HG03469 (cell line): ENCODE data around the gene CD79B.
"Not testable (repeated sequence)": the region's sequence is repeated elsewhere in the genome, so short reads cannot be mapped to it uniquely, and the experiment has no call there.

Experiments used
- ATAC-seq: cut with Tn5 transposase; IDR thresholded peaks from one replicate; pipeline ENCODE4 v1.9.1; 2021; ENCODE audit warnings: mild to moderate bottlenecking, moderate library complexity, moderate number of reproducible peaks; ENCODE audit not compliant: unreplicated experiment

The CD79B gene

DNA sequence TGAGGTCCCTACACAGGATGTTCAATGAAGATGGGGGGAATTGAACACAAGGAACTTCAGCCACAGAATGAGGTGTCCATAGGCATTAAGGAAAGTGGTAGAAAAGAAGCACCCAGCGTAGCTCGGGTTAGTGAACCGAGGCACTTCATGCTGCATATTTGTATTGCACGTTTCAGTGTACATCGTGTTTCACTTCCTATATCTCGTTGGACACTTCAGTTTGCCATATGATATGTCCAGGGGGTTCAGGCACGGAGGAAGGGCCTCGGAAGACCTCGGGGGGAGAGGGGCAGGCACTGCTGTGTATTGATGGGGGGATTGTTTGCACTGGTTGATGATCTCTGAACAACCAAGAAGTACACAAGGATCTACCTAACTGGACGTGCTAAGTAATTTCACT is 16.4 kb downstream of the CD79B start:
- not testable (repeated sequence) for ATAC-seq

DNA sequence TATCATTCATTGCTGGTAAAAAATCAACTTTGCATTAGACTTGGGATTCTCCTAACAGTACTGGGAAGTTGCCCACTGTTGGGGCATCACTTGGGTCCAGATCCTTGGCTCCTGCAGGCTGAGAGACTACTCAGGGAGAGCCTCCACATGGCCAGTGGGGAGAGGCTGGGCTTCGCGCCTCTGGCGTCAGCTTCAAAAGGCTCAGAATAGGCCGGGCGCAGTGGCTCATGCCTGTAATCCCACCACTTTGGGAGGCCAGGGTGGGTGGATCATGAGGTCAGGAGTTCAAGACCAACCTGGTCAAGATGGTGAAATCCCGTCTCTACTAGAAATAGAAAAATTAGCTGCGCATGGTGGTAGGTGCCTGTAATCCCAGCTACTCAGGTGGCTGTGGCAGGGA is 17.7 kb downstream of the CD79B start:
- ATAC-seq, result no peak

DNA sequence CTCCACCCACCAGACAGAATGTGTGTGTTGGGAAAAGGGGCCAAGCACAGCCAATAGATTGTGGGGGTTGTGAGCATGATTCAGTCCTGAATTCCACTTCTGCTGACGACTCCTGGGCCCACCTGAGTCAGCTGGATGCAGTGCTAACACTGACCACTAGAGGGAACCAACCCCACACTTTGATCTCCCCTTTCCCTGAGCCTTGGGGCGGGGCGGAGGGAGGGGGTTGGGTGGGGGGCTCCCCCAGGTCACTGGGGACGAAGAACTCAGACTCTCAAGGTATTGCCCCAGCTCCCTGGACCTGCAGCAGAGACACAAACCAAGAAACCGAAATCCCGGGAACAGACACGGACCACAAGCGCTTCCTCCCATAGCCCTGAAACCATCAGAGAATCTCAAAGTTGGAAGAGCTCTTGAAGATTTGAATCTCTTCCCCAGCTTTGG is 20.5 kb downstream of the CD79B start:
- ATAC-seq, result no peak

DNA sequence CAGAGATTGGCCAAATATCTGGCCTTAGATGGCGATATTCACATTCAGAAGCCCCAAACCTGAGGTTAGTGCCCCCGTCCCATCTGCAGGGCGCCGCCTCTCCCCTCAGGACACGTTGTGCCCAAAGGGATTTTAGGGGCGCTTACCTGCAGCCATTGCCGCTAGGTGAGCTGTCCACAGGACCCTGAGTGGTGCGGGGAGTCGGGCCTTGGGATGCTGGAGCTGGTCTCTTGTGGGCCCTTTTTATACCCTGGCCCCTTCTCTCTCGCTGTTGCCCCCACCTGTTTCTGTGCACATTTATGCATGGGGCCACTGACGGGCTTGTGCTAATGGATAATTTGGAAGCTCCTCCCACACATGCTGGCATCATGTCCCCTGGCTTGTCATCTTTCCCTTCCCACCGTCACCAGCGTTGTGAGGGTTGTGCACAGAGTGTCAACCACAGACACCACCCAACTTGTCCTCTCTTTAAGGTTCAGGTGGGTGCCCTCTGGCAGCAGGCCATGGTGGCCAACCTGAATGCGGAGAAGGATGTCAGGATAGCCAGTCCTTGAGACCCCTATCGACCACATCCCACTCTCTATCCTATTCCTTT is 21.0 kb downstream of the CD79B start, which contains the start of gene CSHL1:
Gene CSHL1 (minus strand): TSS at position 218 of the 595 bp plus-strand sequence. CDS start 62 bp downstream, at position 156.
- ATAC-seq, result no peak

DNA sequence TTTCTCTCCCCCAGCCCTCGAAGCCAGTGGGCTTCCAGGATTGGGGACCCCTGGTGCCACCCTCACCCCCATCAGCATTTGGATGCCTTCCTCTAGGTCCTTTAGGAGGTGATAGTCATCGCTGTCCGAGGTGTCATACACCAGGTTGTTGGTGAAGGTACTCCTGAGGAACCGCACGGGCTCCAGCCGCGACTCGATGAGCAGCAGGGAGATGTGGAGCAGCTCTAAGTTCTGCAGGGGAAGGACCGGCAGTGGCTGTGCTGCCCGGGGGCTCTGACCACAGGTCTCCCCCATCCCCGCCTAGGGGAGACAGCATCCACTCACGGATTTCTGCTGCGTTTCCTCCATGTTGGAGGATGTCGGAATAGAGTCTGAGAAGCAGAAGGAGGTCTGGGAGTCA is 22.0 kb downstream of the CD79B start:
- no peak for ATAC-seq

DNA sequence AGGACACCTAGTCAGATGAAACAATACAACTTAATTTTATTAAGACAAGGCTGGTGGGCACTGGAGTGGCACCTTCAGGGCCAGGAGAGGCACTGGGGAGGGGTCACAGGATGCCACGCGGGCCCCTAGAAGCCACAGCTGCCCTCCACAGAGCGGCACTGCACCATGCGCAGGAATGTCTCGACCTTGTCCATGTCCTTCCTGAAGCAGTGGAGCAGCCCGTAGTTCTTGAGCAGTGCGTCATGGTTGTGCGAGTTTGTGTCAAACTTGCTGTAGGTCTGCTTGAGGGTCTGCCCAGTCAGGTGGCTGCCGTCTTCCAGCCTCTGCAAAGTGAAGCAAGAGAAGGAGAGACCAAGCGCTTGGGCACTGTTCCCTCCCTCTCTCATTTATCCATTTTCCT is 22.5 kb downstream of the CD79B start:
- not testable (repeated sequence) for ATAC-seq

DNA sequence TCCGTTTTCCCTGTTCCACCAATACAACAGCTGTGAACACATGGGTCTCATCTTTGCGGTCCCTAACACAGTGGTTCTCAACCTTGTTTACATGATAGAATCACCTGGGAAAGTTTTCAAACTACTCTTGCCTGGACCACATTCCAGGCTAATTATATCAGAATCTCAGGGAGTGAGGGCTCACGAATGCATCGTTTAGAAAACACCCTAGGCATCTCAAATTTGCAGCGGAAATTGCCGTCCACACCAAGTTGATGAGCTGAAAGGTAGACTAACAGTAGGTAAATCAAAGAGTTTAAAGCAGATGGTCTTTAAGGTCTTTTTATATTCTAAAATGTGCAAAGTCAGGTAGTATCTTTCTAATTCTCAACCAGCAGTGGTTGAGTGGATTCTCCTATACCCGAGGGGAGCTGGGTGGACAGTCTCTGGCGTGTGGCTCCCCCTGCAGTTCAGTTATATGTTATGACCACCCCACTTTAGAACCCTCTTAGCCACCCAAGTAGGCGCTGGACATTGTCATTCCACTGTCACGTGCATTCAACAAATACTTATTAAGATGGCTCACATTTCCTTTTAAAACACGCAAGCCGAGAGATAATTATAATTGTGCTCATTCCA is 24.9 kb downstream of the CD79B start:
- ATAC-seq, result not testable (repeated sequence)

DNA sequence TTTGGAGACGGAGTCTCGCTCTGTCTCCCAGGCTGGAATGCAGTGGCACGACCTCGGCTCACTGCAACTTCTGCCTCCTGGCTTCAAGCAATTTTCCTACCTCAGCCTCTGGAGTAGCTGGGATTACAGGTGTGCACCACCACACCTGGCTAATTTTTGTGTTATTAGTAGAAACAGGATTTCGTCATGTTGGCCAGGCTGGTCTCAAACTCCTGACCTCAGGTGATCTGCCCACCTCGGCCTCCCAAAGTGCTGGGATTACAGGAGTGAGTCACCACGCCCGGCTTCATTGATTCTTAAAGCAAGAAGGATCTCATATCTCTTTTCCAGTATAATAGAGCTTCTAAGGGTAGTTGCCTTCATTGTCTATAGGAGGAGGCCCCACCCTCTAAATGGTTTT is 27.3 kb downstream of the CD79B start:
- ATAC-seq, result not testable (repeated sequence)

DNA sequence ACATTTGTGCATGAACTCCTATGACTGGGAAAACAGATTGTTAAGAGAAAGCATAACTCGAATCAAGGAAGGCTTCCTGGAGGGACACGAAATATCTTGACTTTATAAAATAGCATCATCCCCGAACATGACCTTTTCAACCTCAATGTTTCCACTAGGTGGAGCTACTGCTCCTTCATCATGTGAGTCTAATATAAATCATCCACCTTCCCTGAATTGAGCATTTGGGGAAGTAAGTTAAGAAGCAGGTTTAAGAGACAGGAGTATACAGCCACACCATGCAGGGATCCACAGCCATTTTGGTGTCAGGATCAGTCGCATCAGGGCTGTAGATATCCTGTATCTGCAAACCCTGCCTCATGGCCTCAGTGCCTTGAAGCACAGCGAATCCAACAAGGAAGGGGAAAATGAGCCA is 28.3 kb downstream of the CD79B start:
- ATAC-seq, result not testable (repeated sequence)

DNA sequence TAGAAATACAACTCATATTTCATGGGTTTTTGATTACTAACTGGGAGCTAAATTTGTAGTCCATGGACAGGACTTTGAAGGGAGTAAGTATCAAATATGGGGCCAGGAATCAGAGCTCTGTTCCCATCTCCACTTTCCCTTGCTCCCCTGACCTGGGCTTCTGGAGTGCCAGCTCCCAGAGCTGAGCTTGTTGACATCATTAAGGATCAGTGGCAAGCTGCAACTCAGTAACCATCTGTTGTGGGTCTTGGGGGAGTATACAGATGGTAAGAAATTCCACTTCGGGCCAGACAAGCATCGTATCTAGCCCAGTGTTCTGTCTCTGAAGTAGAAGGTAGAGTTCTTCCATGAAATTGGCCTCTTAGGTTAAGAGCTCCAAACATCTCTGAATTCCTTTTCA is 30.2 kb downstream of the CD79B start:
- ATAC-seq, result not testable (repeated sequence)

DNA sequence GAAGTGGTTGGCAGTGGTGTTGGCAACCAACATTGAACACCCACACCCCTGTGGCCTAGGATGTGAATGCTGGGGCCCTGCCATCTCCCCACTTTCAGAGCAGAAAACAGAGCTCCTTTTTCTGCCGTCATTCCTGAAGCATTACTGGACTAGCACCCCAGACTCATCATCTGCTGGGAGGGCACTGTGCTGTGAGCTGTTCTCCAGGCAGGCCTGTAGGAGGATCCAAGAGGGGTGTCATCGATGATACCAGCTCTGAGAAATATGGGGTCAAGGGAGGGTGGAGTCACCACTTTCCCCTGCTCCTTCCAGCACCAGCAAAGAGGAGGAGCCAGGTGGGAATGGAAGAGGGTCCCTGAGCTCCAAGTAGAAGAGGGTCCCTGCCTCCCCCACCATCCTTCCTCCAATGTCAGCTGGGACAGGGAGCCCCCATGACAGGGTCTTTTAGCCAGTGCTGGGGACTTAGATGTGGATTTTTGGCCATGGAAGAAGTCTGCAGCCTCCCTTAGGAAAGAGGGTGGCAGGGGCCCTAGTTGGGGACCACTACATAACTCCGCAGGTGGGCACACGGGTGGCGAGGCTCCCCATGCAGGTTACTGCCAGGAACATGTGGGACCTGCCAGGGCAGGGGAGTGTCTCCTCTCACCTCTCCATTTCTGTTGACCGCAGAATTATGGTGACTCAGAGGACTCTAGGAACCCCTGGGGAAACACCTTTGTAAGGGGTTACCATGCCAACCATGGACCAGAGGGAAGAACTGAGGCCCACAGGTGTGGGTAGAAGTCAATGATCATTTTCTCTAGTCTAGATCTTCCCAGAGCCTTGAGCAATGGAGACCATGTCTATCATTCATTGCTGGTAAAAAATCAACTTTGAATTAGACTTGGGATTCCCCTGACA is 33.0 kb downstream of the CD79B start:
- not testable (repeated sequence) for ATAC-seq

DNA sequence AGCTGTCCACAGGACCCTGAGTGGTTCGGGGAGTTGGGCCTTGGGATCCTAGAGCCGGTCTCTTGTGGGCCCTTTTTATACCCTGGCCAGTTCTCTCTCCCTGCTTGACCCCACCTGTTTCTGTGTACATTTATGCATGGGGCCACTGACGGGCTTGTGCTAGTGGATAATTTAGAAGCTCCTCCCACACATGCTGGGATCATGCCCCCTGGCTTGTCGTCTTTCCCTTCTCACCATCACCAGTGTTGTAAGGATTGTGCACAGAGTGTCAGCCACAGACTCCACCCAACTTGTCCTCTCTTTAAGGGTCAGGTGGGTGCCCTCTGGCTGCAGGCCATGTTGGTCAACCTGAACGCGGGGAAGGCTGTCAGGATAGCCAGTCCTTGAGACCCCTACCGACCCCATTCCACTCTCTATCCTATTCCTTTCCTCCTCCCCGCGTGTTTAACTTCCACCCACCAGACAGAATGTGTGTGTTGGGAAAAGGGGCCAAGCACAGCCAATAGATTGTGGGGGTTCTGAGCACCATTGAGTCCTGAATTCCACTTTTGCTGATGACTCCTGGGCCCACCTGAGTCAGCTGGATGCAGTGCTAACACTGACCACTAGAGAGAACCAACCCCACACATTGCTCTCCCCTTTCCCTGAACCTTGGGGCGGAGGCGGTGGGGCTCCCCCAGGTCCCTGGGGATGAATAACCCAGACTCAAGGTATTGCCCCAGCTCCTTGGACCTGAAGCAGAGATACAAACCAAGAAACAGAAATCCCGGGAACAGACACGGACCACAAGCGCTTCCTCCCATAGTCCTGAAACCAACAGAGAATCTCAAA is 35.4 kb downstream of the CD79B start, which contains the start of gene CSH1:
Gene CSH1 (minus strand): TSS at position 51 of the 831 bp plus-strand sequence. CDS start 63 bp downstream, outside the sequence.
- ATAC-seq, result not testable (repeated sequence)

DNA sequence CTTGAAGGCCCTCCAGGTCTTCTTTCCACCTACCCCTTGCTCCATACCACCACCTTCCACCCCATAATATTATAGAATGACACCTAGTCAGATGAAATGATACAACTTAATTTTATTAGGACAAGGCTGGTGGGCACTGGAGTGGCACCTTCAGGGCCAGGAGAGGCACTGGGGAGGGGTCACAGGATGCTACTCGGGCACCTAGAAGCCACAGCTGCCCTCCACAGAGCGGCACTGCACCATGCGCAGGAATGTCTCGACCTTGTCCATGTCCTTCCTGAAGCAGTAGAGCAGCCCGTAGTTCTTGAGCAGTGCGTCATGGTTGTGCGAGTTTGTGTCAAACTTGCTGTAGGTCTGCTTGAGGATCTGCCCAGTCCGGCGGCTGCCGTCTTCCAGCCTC is 37.3 kb downstream of the CD79B start:
- not testable (repeated sequence) for ATAC-seq

DNA sequence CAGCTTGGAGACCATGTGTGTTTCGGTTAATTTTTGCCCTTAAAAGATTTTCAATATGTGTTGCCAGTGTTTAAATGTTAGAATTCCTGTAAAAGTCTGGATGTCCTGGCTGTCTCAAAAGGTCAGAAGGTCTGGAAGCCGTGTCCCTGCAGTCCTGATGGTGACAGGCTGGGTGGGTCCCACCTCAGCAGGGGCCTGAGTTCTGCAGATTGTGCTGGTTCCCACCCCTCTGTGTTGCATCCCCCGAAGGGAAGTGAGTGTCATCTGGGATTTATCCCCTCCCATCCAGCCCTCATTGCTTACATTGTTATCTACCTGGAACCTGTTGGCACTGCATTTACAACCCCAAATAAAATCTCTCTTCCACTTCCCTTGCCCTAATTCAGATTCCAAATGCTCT is 38.1 kb downstream of the CD79B start:
- ATAC-seq, result not testable (repeated sequence)

DNA sequence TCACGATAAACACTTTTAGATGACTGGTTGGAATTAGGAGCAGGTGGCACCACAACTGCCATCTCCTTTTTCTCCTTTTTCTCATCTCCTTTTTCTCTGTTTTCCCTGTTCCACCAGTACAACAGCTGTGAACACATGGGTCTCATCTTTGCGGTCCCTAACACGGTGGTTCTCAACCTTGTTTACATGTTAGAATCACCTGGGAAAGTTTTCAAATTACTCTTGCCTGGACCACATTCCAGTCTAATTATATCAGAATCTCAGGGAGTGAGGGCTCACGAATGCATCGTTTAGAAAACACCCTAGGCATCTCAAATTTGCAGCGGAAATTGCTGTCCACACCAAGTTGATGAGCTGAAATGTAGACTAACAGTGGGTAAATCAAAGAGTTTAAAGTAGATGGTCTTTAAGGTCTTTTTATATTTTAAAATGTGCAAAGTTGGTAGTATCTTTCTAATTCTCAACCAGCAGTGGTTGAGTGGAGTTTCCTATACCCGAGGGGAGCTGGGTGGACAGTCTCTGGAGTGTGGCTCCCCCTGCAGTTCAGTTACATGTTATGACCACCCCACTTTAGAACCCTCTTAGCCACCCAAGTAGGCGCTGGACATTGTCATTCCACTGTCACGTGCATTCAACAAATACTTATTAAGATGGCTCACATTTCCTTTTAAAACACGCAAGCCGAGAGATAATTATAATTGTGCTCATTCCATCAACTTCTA is 39.7 kb downstream of the CD79B start:
- not testable (repeated sequence) for ATAC-seq

DNA sequence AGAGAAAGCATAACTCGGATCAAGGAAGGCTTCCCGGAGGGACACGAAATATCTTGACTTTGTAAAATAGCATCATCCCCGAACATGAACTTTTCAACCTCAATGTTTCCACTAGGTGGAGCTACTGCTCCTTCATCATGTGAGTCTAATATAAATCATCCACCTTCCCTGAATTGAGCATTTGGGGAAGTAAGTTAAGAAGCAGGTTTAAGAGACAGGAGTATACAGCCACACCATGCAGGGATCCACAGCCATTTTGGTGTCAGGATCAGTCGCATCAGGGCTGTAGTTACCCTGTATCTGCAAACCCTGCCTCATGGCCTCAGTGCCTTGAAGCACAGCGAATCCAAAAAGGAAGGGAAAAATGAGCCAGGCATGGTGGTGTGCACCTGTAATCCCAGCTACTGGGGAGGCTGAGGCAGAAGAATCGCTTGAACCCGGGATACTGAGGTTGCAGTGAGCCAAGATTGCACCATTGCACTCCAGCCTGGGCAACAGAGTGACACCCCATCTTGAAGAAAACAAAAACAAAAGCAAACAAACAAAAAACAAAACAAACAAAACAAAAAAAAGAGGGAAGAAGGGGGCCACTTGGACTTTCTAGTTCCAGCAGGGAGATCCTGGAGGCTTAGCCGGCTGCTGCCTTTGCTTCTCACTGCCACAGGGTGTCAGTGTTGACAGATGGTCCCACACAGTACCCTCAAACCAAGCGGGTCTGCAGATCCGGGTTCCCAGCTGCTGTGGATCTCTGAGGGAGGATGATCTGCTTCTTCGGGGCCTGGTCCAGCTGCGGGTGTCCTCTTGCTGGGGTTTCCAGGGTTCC is 42.9 kb downstream of the CD79B start:
- not testable (repeated sequence) for ATAC-seq

DNA sequence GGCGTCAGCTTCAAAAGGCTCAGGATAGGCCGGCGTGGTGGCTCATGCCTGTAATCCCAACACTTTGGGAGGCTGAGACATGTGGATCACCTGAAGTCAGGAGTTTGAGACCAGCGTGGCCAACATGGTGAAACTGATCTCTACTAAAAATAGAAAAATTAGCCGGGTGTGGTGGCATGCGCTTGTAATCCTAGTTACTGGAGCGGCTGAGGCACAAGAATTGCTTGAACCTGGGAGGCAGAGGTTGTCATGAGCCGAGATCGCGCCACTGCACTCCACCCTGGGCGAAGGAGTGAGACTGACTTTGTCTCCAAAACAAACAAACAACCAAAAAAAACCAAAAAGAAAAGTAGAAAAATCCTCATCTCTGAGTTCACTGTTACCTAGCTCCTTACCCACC is 47.0 kb downstream of the CD79B start:
- not testable (repeated sequence) for ATAC-seq

DNA sequence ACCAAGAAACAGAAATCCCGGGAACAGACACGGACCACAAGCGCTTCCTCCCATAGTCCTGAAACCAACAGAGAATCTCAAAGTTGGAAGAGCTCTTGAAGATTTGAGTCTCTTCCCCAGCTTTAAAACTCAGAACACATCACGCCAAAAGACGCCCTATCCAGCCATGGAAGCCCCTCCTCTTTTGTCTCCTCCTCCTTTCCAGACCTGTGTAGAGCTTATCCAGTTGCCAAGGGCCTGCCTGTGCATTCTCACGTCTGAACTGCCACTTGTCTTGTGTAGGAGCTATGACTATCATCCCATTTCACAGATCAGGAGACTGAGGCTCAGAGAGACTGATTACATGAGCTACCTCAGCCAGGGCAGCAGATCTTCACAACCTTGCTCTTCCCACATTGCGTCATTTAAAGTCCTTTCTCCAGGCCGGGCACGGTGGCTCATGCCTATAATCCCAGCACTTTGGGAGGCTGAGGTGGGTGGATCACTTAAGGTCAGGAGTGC is 49.5 kb downstream of the CD79B start:
- ATAC-seq, result not testable (repeated sequence)
